ENCODE measurements around the gene PLB1. TPM values are rescaled to one million over a fixed set of nuclear protein-coding genes. Genes with fewer than 3 reads are reported as not detected.

The PLB1 gene
- total RNA-seq, 1 donor from 2014 or later, result 3.2 TPM

- Mint-ChIP-seq H3K36me3 (ENCODE audit: low read depth, unreplicated experiment) (no peaks in the 10 kb centered on the region), H3K9me3 (ENCODE audit: unreplicated experiment) (no peaks in the 10 kb centered on the region), H3K27me3 (ENCODE audit: unreplicated experiment) (no peaks in the 10 kb centered on the region), H3K4me3 (ENCODE audit: unreplicated experiment) (no peak overlapping the region), H3K27ac (ENCODE audit: unreplicated experiment) (no peak overlapping the region), H3K4me1 (ENCODE audit: unreplicated experiment) (peaks cover 4% of the 10 kb centered on the region)
- DNase-seq (ENCODE audit: low spot score), result no peak
- no peak for TF ChIP-seq CTCF (IDR thresholded peaks at IDR 0.05; ENCODE audit: unreplicated experiment)
These were observed 84.2 kb downstream of the PLB1 start for GRCh38 chr2:28580078-28580477.

- Mint-ChIP-seq H3K27ac (ENCODE audit: unreplicated experiment) (no peak overlapping the region), H3K4me1 (ENCODE audit: unreplicated experiment) (peaks cover 4% of the 10 kb centered on the region), H3K36me3 (ENCODE audit: low read depth, unreplicated experiment) (no peaks in the 10 kb centered on the region), H3K4me3 (ENCODE audit: unreplicated experiment) (no peak overlapping the region), H3K27me3 (ENCODE audit: unreplicated experiment) (no peaks in the 10 kb centered on the region), H3K9me3 (ENCODE audit: unreplicated experiment) (no peaks in the 10 kb centered on the region)
- no peak for TF ChIP-seq CTCF (IDR thresholded peaks at IDR 0.05; ENCODE audit: unreplicated experiment)
- no peak for DNase-seq (ENCODE audit: low spot score)
These were observed 85.5 kb downstream of the PLB1 start for GRCh38 chr2:28581312-28581711.

- DNase-seq (ENCODE audit: low spot score), result no peak
- Mint-ChIP-seq H3K36me3 (ENCODE audit: low read depth, unreplicated experiment) (no peaks in the 10 kb centered on the region), H3K9me3 (ENCODE audit: unreplicated experiment) (no peaks in the 10 kb centered on the region), H3K27ac (ENCODE audit: unreplicated experiment) (no peak overlapping the region), H3K4me3 (ENCODE audit: unreplicated experiment) (no peak overlapping the region), H3K27me3 (ENCODE audit: unreplicated experiment) (no peaks in the 10 kb centered on the region), H3K4me1 (ENCODE audit: unreplicated experiment) (peaks cover 4% of the 10 kb centered on the region)
- no peak for TF ChIP-seq CTCF (IDR thresholded peaks at IDR 0.05; ENCODE audit: unreplicated experiment)
These were observed 86.3 kb downstream of the PLB1 start for GRCh38 chr2:28582152-28582551.

GRCh38 chr2:28582595-28582994 lies 86.7 kb downstream of the PLB1 start:
- Mint-ChIP-seq H3K9me3 (ENCODE audit: unreplicated experiment) (no peaks in the 10 kb centered on the region), H3K36me3 (ENCODE audit: low read depth, unreplicated experiment) (no peaks in the 10 kb centered on the region), H3K27me3 (ENCODE audit: unreplicated experiment) (no peaks in the 10 kb centered on the region), H3K27ac (ENCODE audit: unreplicated experiment) (no peak overlapping the region), H3K4me3 (ENCODE audit: unreplicated experiment) (no peak overlapping the region), H3K4me1 (ENCODE audit: unreplicated experiment) (peaks cover 4% of the 10 kb centered on the region)
- no peak for TF ChIP-seq CTCF (IDR thresholded peaks at IDR 0.05; ENCODE audit: unreplicated experiment)
- DNase-seq (ENCODE audit: low spot score), result no peak

- no peaks in the 10 kb centered on the region for H3K9me3 Mint-ChIP-seq (ENCODE audit: unreplicated experiment)
- no peak for DNase-seq (ENCODE audit: low spot score)
- TF ChIP-seq CTCF (IDR thresholded peaks at IDR 0.05; ENCODE audit: unreplicated experiment), result no peak
- H3K27me3 Mint-ChIP-seq (ENCODE audit: unreplicated experiment), result no peaks in the 10 kb centered on the region
- H3K36me3 Mint-ChIP-seq (ENCODE audit: low read depth, unreplicated experiment), result no peaks in the 10 kb centered on the region
- no peak overlapping the region for H3K4me3 Mint-ChIP-seq (ENCODE audit: unreplicated experiment)
- no peak overlapping the region for H3K27ac Mint-ChIP-seq (ENCODE audit: unreplicated experiment)
- peaks cover 12% of the 10 kb centered on the region for H3K4me1 Mint-ChIP-seq (ENCODE audit: unreplicated experiment)
These were observed 88.2 kb downstream of the PLB1 start for GRCh38 chr2:28583899-28584553.
